Breast epithelium (tissue), 4 donors: ENCODE data around the gene FBXL15. TPM values are rescaled to one million over a fixed set of nuclear protein-coding genes. Genes with fewer than 3 reads are reported as not detected.

ENCODE experiments used
- DNase-seq, 2 donors: peaks; one replicate each; pipeline ENCODE4 v3.0.0-alpha.2; 2019; ENCODE audit warnings: low spot score in 2 of 2
- H3K27ac ChIP-seq, 2 donors: fragments of 200-600 bp; sonication (generic) in 1 of 2; one replicate each; pipeline ENCODE4 v1.5.1; 2016 to 2019; ENCODE audit warnings: mild to moderate bottlenecking in 1 of 2
- H3K27me3 ChIP-seq, 2 donors: fragments of 200-600 bp; sonication (generic) in 1 of 2; one replicate each; pipeline versions ENCODE4 v1.5.1 to v1.6.0; 2017 to 2019; ENCODE audit warnings: control low read depth in 1 of 2, mild to moderate bottlenecking in 1 of 2
- H3K36me3 ChIP-seq: fragments of 200-600 bp; one replicate; pipeline ENCODE4 v1.5.1; 2019
- H3K4me1 ChIP-seq, 2 donors: fragments of 200-600 bp; sonication (generic); one replicate each; pipeline ENCODE4 v1.5.1; 2016 to 2019; ENCODE audit warnings: control low read depth in 1 of 2
- H3K4me3 ChIP-seq, 3 donors: fragments of 200-600 bp; sonication (generic); 1 replicate in 2 of 3; 2 replicates in 1 of 3; pipeline ENCODE4 v1.5.1; 2016 to 2019; ENCODE audit warnings: mild to moderate bottlenecking in 3 of 3, moderate library complexity in 2 of 3
- H3K9me3 ChIP-seq, 2 donors: fragments of 200-600 bp; sonication (generic) in 1 of 2; one replicate each; pipeline ENCODE4 v1.5.1; 2016 to 2019; ENCODE audit warnings: control low read depth in 1 of 2
- POLR2A ChIP-seq: fragments of 450-650 bp; IDR thresholded peaks from one replicate; pipeline ENCODE4 v1.6.1; 2016; ENCODE audit warnings: antibody characterized with exemption, mild to moderate bottlenecking, moderate library complexity
- POLR2AphosphoS5 ChIP-seq, 3 donors: sonication (generic); formaldehyde crosslinking; IDR thresholded peaks; one replicate each; pipeline ENCODE4 v1.6.1; 2017; ENCODE audit warnings: antibody characterized with exemption in 3 of 3
- intact Hi-C: fragments of 100-400 bp; cut with DNase I; formaldehyde crosslinking; loops from one replicate; pipeline ENCODE4 v1.15.1; 2023; ENCODE audit warnings: low total_unique reads
- total RNA-seq, 3 donors: library from RNA; depleted of rRNA; stranded (reverse); fragments of >200 nt; gene quantifications; one replicate each; pipeline ENCODE4 v1.1.0, GENCODE V29; 2016
- TF ChIP-seq, protein P1 (sequence below), 3 donors: fragments of 450-650 bp; IDR thresholded peaks; one replicate each; pipeline ENCODE4 v1.5.1; 2016 to 2017; ENCODE audit warnings: antibody characterized with exemption in 3 of 3, mild to moderate bottlenecking in 3 of 3, moderate library complexity in 3 of 3

FBXL15 gene
- total RNA-seq, 3 donors from 2014 or later = 16.8 to 24.8 (median 21.0) TPM

GRCh38 chr10:102470579-102471546 is 50.2 kb downstream of the FBXL15 start:
- TF ChIP-seq, protein P1, sequence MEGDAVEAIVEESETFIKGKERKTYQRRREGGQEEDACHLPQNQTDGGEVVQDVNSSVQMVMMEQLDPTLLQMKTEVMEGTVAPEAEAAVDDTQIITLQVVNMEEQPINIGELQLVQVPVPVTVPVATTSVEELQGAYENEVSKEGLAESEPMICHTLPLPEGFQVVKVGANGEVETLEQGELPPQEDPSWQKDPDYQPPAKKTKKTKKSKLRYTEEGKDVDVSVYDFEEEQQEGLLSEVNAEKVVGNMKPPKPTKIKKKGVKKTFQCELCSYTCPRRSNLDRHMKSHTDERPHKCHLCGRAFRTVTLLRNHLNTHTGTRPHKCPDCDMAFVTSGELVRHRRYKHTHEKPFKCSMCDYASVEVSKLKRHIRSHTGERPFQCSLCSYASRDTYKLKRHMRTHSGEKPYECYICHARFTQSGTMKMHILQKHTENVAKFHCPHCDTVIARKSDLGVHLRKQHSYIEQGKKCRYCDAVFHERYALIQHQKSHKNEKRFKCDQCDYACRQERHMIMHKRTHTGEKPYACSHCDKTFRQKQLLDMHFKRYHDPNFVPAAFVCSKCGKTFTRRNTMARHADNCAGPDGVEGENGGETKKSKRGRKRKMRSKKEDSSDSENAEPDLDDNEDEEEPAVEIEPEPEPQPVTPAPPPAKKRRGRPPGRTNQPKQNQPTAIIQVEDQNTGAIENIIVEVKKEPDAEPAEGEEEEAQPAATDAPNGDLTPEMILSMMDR (IDR thresholded peaks at IDR 0.05) = no peak
- no peak for TF ChIP-seq POLR2AphosphoS5 (IDR thresholded peaks at IDR 0.05)
- no peak for TF ChIP-seq POLR2A
- H3K9me3 ChIP-seq = no peaks in the 10 kb centered on the region
- H3K4me3 ChIP-seq = no peak overlapping the region
- H3K4me1 ChIP-seq = no peaks in the 10 kb centered on the region
- no peaks in the 10 kb centered on the region for H3K27me3 ChIP-seq
- H3K36me3 ChIP-seq = no peaks in the 10 kb centered on the region
- no peak overlapping the region for H3K27ac ChIP-seq
- DNase-seq = no peak
- intact Hi-C loops = no loop called here

Other genes with a start within 250 kb of the FBXL15 start
- gene ELOVL3, start 194.5 kb upstream of the FBXL15 start, total RNA-seq = 1 to 10 TPM in 1 of 3 donors, under 1 TPM in 2; 0.66 to 2.2 (median 0.88) TPM
- gene PITX3, start 179.3 kb upstream of the FBXL15 start, total RNA-seq = not detected
- gene GBF1, start 175.3 kb upstream of the FBXL15 start, total RNA-seq = 10 to 100 TPM; 25.8 to 32.1 (median 25.9) TPM
- gene NFKB2, start 25.1 kb upstream of the FBXL15 start, total RNA-seq = 10 to 100 TPM; 11.0 to 21.0 (median 18.9) TPM
- 10 to 100 TPM in 1 of 3 donors, 1 to 10 TPM in 1, under 1 TPM in 1; 0.96 to 13.4 (median 6.3) TPM for gene PSD, start 2.1 kb upstream of the FBXL15 start, total RNA-seq
- 10 to 100 TPM; 49.8 to 54.4 (median 50.3) TPM for gene CUEDC2, start 11.7 kb downstream of the FBXL15 start, total RNA-seq
- gene C10orf95, start 30.7 kb downstream of the FBXL15 start, total RNA-seq = under 1 TPM in 2 of 3 donors, not detected in 1; 0.33 to 0.59 TPM
- 100 to 1,000 TPM in 1 of 3 donors, 10 to 100 TPM in 2; 84.9 to 110 (median 92.5) TPM for gene ACTR1A, start 81.9 kb downstream of the FBXL15 start, total RNA-seq
- 1 to 10 TPM; 6.2 to 9.1 (median 8.6) TPM for gene SUFU, start 83.1 kb downstream of the FBXL15 start, total RNA-seq
- gene TRIM8, start 223.6 kb downstream of the FBXL15 start, total RNA-seq = 100 to 1,000 TPM in 1 of 3 donors, 10 to 100 TPM in 2; 74.6 to 128 (median 88.8) TPM